K562 (cell line): ENCODE measurements around the gene GLB1L. TPM values are rescaled to one million over a fixed set of nuclear protein-coding genes. Genes with fewer than 3 reads are reported as not detected.

Experiments
- ATAC-seq: fragments of 200-7000 bp; cut with Tn5 transposase; 3 replicates; pipeline ENCODE4 v1.9.1; 2020; ENCODE audit warnings: moderate library complexity
- BruUV-seq: library from RNA; stranded (reverse); fragments of 400-500 nt; replicated peaks from 2 replicates; lab custom pipeline; 2021; lab: Mats Ljungman, UMichigan
- CTCF ChIA-PET: fragments of 300-600 bp; formaldehyde crosslinking; extraction: SDS; loops from one replicate; lab custom pipeline; 2021; ENCODE audit warnings: low intra/inter-chr PET ratio; lab: Yijun Ruan, JAX
- POLR2A ChIA-PET: fragments of 300-600, 350-650 bp; sonication (Branson Sonifier 250); formaldehyde crosslinking; extraction: SDS; loops from one replicate; lab custom pipeline; 2021; ENCODE audit warnings: antibody characterized with exemption, inconsistent platforms; lab: Yijun Ruan, JAX
- DNase-seq, 4 experiments: peaks; one replicate each; pipeline versions ENCODE4 v3.0.0 to v3.0.0-alpha.2; 2011 to 2018; ENCODE audit warnings: low spot score in 3 of 4, mixed read lengths in 3 of 4; ENCODE audit errors: extremely low read depth in 1 of 4
- FAIRE-seq: peaks from 2 replicates; lab custom pipeline; 2011; peaks lifted over from hg19 to GRCh38; lab: Jason Lieb, UNC
- H2AFZ ChIP-seq: 2 replicates; pipeline ENCODE4 v1.6.0; 2011; ENCODE audit warnings: low read depth, low read length, control low read depth, inconsistent platforms
- H3K27ac ChIP-seq: fragments of 200-600 bp; 3 replicates; pipeline ENCODE4 v1.8.0; 2011; ENCODE audit warnings: low read depth, mild to moderate bottlenecking, control low read depth, inconsistent platforms, low read length, moderate library complexity, mixed read lengths; ENCODE audit errors: extremely low read depth
- H3K27me3 ChIP-seq, 2 experiments: fragments of 300-600 bp in 1 of 2; 2 replicates in 1 of 2; 3 replicates in 1 of 2; pipeline versions ENCODE4 v1.6.0 to v1.8.0; 2011; ENCODE audit warnings: inconsistent platforms in 2 of 2, low read length in 2 of 2, mild to moderate bottlenecking in 1 of 2, mixed read lengths in 1 of 2, moderate library complexity in 1 of 2; ENCODE audit not compliant: control insufficient read depth in 2 of 2, insufficient read depth in 2 of 2
- H3K36me3 ChIP-seq: fragments of 300-600 bp; 3 replicates; pipeline ENCODE4 v1.8.0; 2011; ENCODE audit warnings: mild to moderate bottlenecking, low read length, inconsistent platforms; ENCODE audit not compliant: control insufficient read depth, insufficient read depth
- H3K4me1 ChIP-seq, 2 experiments: fragments of 200-600 bp in 1 of 2; replicated peaks in 1 of 2; 2 replicates in 1 of 2; 3 replicates in 1 of 2; pipeline versions ENCODE4 v1.5.1 to v1.8.0; 2011; ENCODE audit warnings: inconsistent platforms in 2 of 2, low read length in 2 of 2, mild to moderate bottlenecking in 1 of 2, mixed read lengths in 1 of 2, moderate library complexity in 1 of 2; ENCODE audit not compliant: control insufficient read depth in 2 of 2, insufficient read depth in 2 of 2
- H3K4me2 ChIP-seq: 2 replicates; pipeline ENCODE4 v1.6.1; 2011; ENCODE audit warnings: low read length, control low read depth, inconsistent platforms, mixed read lengths; ENCODE audit not compliant: insufficient read depth
- H3K4me3 ChIP-seq: fragments of 200-600 bp; sonication (generic), shearing (Covaris generic); 2 replicates; pipeline ENCODE4 v1.5.1; 2016; ENCODE audit warnings: control low read depth, inconsistent platforms
- H3K79me2 ChIP-seq: fragments of 200-600 bp; 3 replicates; pipeline ENCODE4 v1.8.0; 2011; ENCODE audit warnings: low read length, inconsistent platforms; ENCODE audit not compliant: control insufficient read depth, insufficient read depth
- H3K9ac ChIP-seq, 2 experiments: 2 replicates each; pipeline versions ENCODE4 v1.6.0 to v1.6.1; 2011; ENCODE audit warnings: low read depth in 2 of 2, low read length in 2 of 2, control low read depth in 1 of 2, inconsistent platforms in 1 of 2, mild to moderate bottlenecking in 1 of 2, mixed read lengths in 1 of 2; ENCODE audit not compliant: insufficient read depth in 1 of 2
- H3K9me1 ChIP-seq: one replicate; pipeline ENCODE4 v1.6.0; 2011; ENCODE audit warnings: inconsistent platforms, mild to moderate bottlenecking, low read length, moderate library complexity; ENCODE audit not compliant: control insufficient read depth, insufficient read depth
- H3K9me3 ChIP-seq: replicated peaks from 2 replicates; pipeline ENCODE4 v1.5.1; 2011; ENCODE audit warnings: low read depth, low read length, inconsistent platforms; ENCODE audit not compliant: control insufficient read depth, insufficient read depth
- H4K20me1 ChIP-seq: replicated peaks from 2 replicates; pipeline ENCODE4 v1.6.1; 2011; ENCODE audit warnings: low read length, inconsistent platforms, mixed read lengths; ENCODE audit not compliant: control insufficient read depth, insufficient read depth
- C11orf30 ChIP-seq: fragments of 450-650 bp; IDR thresholded peaks from 2 replicates; pipeline ENCODE4 v1.6.1; 2016; ENCODE audit warnings: low read depth, mild to moderate bottlenecking
- CHCHD3 ChIP-seq: fragments of 250-450 bp; sonication (Bioruptor Pico); IDR thresholded peaks from 2 replicates; pipeline ENCODE4 v2.1.2; 2022; ENCODE audit warnings: mild to moderate bottlenecking
- CTCFL ChIP-seq: IDR thresholded peaks from 2 replicates; pipeline ENCODE4 v1.6.1; 2011; ENCODE audit warnings: borderline replicate concordance, low read depth, mild to moderate bottlenecking, moderate library complexity, low read length; ENCODE audit not compliant: insufficient read depth, poor library complexity, severe bottlenecking
- HDAC1 ChIP-seq, 2 experiments: fragments of 450-650 bp; IDR thresholded peaks; 2 replicates each; pipeline ENCODE4 v1.6.1; 2016 to 2017; ENCODE audit warnings: inconsistent platforms in 1 of 2, mild to moderate bottlenecking in 1 of 2, moderate library complexity in 1 of 2
- HNRNPH1 ChIP-seq: fragments of 200-400 bp; formaldehyde crosslinking; optimal IDR thresholded peaks from 2 replicates; pipeline ENCODE3; 2017; ENCODE audit warnings: low read depth, mild to moderate bottlenecking, low read length, moderate library complexity
- LEF1 ChIP-seq: fragments of 450-650 bp; IDR thresholded peaks from 2 replicates; pipeline ENCODE4 v1.6.1; 2016; ENCODE audit warnings: mild to moderate bottlenecking
- MAFG ChIP-seq: fragments of 450-650 bp; conservative IDR thresholded peaks from 2 replicates; pipeline ENCODE4 v1.6.1; 2016; ENCODE audit warnings: missing genetic modification characterization, missing compliant biosample characterization
- NBN ChIP-seq: fragments of 450-650 bp; IDR thresholded peaks from 2 replicates; pipeline ENCODE4 v1.6.1; 2016; ENCODE audit warnings: low read depth, mild to moderate bottlenecking
- NFE2 ChIP-seq: IDR thresholded peaks from 2 replicates; pipeline ENCODE4 v1.6.1; 2014; ENCODE audit warnings: antibody characterized with exemption, low read depth
- NKRF ChIP-seq: fragments of 450-650 bp; IDR thresholded peaks from 2 replicates; pipeline ENCODE4 v1.6.1; 2016; ENCODE audit warnings: borderline replicate concordance
- PHF21A ChIP-seq: fragments of 450-650 bp; IDR thresholded peaks from 2 replicates; pipeline ENCODE4 v1.6.1; 2017; ENCODE audit warnings: low read depth, borderline replicate concordance
- PTBP1 ChIP-seq: fragments of 200-400 bp; formaldehyde crosslinking; IDR thresholded peaks from 2 replicates; pipeline ENCODE4 v1.6.1; 2017; ENCODE audit warnings: low read depth, low read length
- RAD21 ChIP-seq, 2 experiments: fragments of 250-450 bp in 1 of 2; fragments of 450-650 bp in 1 of 2; sonication (Bioruptor Pico) in 1 of 2; formaldehyde crosslinking in 1 of 2; IDR thresholded peaks in 1 of 2; conservative IDR thresholded peaks in 1 of 2; 2 replicates each; pipeline versions ENCODE4 v1.4.0 to v1.8.0; 2020 to 2022; ENCODE audit warnings: mild to moderate bottlenecking in 2 of 2, moderate library complexity in 1 of 2
- SRF ChIP-seq, 2 experiments: fragments of 250-450, 450-650 bp in 1 of 2; sonication (Bioruptor Pico) in 1 of 2; sonication (generic) in 1 of 2; formaldehyde crosslinking; IDR thresholded peaks; 2 replicates each; pipeline versions ENCODE4 v1.5.0 to v1.5.1; 2020 to 2022; ENCODE audit warnings: mild to moderate bottlenecking in 1 of 2, missing genetic modification reagents in 1 of 2
- ZNF398 ChIP-seq: fragments of 250-450 bp; sonication (Bioruptor Pico); IDR thresholded peaks from 2 replicates; pipeline ENCODE4 v1.8.0; 2021; ENCODE audit warnings: moderate library complexity, mild to moderate bottlenecking, inconsistent platforms
- WGBS: fragments of 100-300 bp; shearing (Covaris generic); methylation state at CpG from one replicate; pipeline ENCODE4 v1.1.6; 2016; ENCODE audit warnings: low coverage, mixed read lengths; ENCODE audit not compliant: insufficient coverage; ENCODE audit errors: missing lambda C conversion rate; 5-methylcytosine and 5-hydroxymethylcytosine counted together
- in situ Hi-C: fragments of 300-500 bp; cut with MboI; formaldehyde crosslinking; loops from 4 replicates; pipeline ENCODE4 v1.15.0; 2018; ENCODE audit warnings: inconsistent platforms, mixed read lengths
- intact Hi-C: fragments of 100-400 bp; cut with micrococcal nuclease; formaldehyde crosslinking; loops from 2 replicates; pipeline ENCODE4 v1.14.2; 2022
- polyA plus RNA-seq, 8 experiments: library from polyadenylated mRNA; depleted of rRNA in 4 of 8; stranded (reverse) in 5 of 8; unstranded in 3 of 8; fragments of >200 nt; fragmentation: Nextera tagmentation in 2 of 8; fragmentation: Illumina TruSeq in 1 of 8; extraction: Ambion mirVana in 2 of 8; extraction: Trizol in 1 of 8; gene quantifications; 2 replicates each; pipeline versions ENCODE4 v1.2.1 to v1.2.3, GENCODE V29; 2011 to 2014; ENCODE audit warnings: inconsistent platforms in 1 of 8, missing spikeins in 1 of 8
- total RNA-seq, 7 experiments: library from RNA; depleted of rRNA in 6 of 7; stranded (reverse); fragments of >200 nt in 6 of 7; fragmentation: Illumina TruSeq in 2 of 7; extraction: Trizol in 2 of 7; gene quantifications; 2 replicates each; pipeline versions ENCODE4 v1.2.1 to v1.2.3, GENCODE V29; 2011 to 2021; ENCODE audit warnings: low replicate concordance in 1 of 7

GLB1L gene
- total and polyA plus RNA-seq, 9 of the 15 experiments (the other 6 are each of a cell fraction or from before 2014, with no cell fraction given), result 0.42 to 2.9 (median 2.5) TPM

GRCh38 chr2:219278655-219279150, 33.5 kb upstream of the GLB1L start:
- FAIRE-seq (no peak), ATAC-seq (no peak), DNase-seq (no peak)
- Histone ChIP-seq H3K27ac (peak overlapping the region; percentile 87), H3K4me2 (peak overlapping the region; percentile 74), H3K4me3 (peak overlapping the region; percentile 32), H3K9me3 (no peaks in the 10 kb centered on the region), H3K9ac (peak overlapping the region; percentile 80 to 84), H3K9me1 (peaks cover 5% of the 10 kb centered on the region), H3K27me3 (no peaks in the 10 kb centered on the region), H3K36me3 (no peaks in the 10 kb centered on the region), H4K20me1 (no peaks in the 10 kb centered on the region), H3K4me1 (peaks cover 42 to 59% of the 10 kb centered on the region in 2 experiments), H2AFZ (peak overlapping the region; percentile 96), H3K79me2 (no peaks in the 10 kb centered on the region)
- CTCF ChIA-PET, result interaction anchor here (4.3 kb wide), 1 partner anchor 17 kb away, joined by 28 read pairs; no protein-coding TSS in a partner anchor
- 6% methylated on average over 7 of the region's 9 CpGs for WGBS
- in situ Hi-C loops, result no loop called here
- BruUV-seq, result no TSS peak
- intact Hi-C loops, result loop anchor here (1.0 to 5.0 kb wide), 6 partner anchors 16 to 319 kb away; partner anchors contain the start of genes ABCB6, NHEJ1, STK11IP and TUBA4A
- POLR2A ChIA-PET, result interaction anchor here (0.6 to 1.6 kb wide), 13 partner anchors 10 to 145 kb away, joined by 3 to 8 read pairs (median 5); partner anchors contain the start of genes CNPPD1, DNPEP, GLB1L and STK16
- no peak for TF ChIP-seq PTBP1
- TF ChIP-seq NFE2, result peak; percentile 37; the same call in 1 of the 2 replicates
- TF ChIP-seq NKRF, result no peak
- no peak for TF ChIP-seq CTCFL
- TF ChIP-seq ZNF398, result no peak
- no peak for TF ChIP-seq PHF21A
- no peak; a peak in 1 of 4 replicates for TF ChIP-seq HDAC1 (IDR thresholded peaks at IDR 0.05)
- no peak for TF ChIP-seq HNRNPH1
- TF ChIP-seq LEF1, result 0 out of 2 replicates have a peak, but pooled peaks have one; percentile 11
- TF ChIP-seq SRF (CRISPR knock-in tag; IDR thresholded peaks at IDR 0.05), result no peak
- no peak for TF ChIP-seq MAFG (tag)
- no peak for TF ChIP-seq CHCHD3 (CRISPR knock-in tag)
- peak; percentile 58; the same call in 1 of the 2 replicates for TF ChIP-seq C11orf30
- TF ChIP-seq RAD21 (CRISPR knock-in tag; conservative IDR thresholded peaks at IDR 0.05 in 1 of 2, IDR thresholded peaks at IDR 0.05 in 1 of 2), result 0 out of 4 replicates have a peak, but pooled peaks of 1 of the 2 experiments have one; percentile 12
- TF ChIP-seq NBN, result peak; percentile 28; the same call in 1 of the 2 replicates
